Astrocyte of the spinal cord (primary cell): ENCODE data around the gene CNOT10.
"Not testable (repeated sequence)": the region's sequence is repeated elsewhere in the genome, so short reads cannot be mapped to it uniquely, and the experiment has no call there.

ENCODE experiments used
- DNase-seq: peaks from one replicate; pipeline ENCODE4 v3.0.0; 2011; ENCODE audit warnings: low read depth, low spot score
- H3K4me3 ChIP-seq: 2 replicates; pipeline ENCODE4 v1.5.1; 2011; ENCODE audit warnings: low read depth, mild to moderate bottlenecking, low read length, moderate library complexity
- in situ Hi-C: cut with HindIII; loops from 2 replicates; pipeline ENCODE4 v1.10.0; 2017; ENCODE audit warnings: low sequenced_read_pairs
- TF ChIP-seq, protein P1 (sequence below): IDR thresholded peaks from 2 replicates; pipeline ENCODE4 v1.5.1; 2012; ENCODE audit warnings: low read depth, mild to moderate bottlenecking, low read length, inconsistent platforms

Gene CNOT10

GRCh38 chr3:32719335-32719734, 34.3 kb downstream of the CNOT10 start:
- in situ Hi-C loops, result no loop called here
- no peak for DNase-seq
- TF ChIP-seq, protein P1, sequence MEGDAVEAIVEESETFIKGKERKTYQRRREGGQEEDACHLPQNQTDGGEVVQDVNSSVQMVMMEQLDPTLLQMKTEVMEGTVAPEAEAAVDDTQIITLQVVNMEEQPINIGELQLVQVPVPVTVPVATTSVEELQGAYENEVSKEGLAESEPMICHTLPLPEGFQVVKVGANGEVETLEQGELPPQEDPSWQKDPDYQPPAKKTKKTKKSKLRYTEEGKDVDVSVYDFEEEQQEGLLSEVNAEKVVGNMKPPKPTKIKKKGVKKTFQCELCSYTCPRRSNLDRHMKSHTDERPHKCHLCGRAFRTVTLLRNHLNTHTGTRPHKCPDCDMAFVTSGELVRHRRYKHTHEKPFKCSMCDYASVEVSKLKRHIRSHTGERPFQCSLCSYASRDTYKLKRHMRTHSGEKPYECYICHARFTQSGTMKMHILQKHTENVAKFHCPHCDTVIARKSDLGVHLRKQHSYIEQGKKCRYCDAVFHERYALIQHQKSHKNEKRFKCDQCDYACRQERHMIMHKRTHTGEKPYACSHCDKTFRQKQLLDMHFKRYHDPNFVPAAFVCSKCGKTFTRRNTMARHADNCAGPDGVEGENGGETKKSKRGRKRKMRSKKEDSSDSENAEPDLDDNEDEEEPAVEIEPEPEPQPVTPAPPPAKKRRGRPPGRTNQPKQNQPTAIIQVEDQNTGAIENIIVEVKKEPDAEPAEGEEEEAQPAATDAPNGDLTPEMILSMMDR, result no peak
- no peak overlapping the region for H3K4me3 ChIP-seq

- no peak for DNase-seq
- TF ChIP-seq, protein P1, result no peak
- no peak overlapping the region for H3K4me3 ChIP-seq
- in situ Hi-C loops, result no loop called here
Observed at GRCh38 chr3:32719931-32720330, 34.9 kb downstream of the CNOT10 start.

DNA sequence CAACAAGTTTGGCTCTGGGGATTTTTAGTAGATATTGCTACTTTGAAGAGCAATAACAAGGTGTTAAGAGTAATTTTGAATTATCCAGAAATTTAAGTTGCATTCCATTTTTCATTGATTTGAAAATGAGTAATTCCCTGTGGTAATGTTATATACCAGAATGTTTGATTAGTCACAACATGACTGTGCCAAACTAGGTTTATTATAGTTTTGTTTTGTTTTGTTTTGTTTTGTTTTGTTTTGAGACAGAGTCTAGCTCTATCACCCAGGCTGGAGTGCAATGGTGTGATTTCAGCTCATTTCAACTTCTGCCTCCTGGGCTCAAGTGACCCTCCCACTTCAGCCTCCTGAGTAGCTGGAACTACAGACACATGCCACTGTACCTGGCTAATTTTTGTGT, 40.7 kb downstream of the CNOT10 start:
- in situ Hi-C loops, result no loop called here
- no peak for DNase-seq

DNA sequence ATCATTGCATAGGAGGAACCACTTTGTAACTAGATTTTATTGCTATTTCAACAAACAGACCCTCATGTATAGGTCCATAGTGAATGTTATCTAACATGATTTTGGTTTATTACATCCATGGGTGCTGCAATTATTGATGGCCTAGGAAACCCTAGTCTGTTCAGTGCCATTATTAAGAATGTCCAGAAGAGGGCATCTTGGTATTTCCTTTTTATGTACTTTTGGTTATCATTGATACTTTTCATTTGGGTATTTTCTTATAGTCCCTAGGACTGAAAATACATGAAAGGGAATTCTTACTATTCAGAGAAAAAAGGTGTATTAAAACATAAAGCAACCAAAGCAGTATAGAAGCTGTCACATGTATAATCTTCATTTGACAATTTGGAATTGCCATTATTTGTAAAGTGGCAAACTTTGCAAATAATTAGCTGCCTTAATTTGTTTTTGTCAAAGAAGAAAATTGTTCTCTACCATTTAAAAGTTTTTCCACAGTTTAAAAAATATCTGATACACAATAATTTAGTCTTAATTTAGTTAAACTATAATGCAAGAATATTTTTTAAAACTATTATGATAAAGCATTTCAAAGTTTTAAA, 48.7 kb downstream of the CNOT10 start:
- H3K4me3 ChIP-seq, result no peak overlapping the region
- in situ Hi-C loops, result no loop called here
- TF ChIP-seq, protein P1, result peak; percentile 60
- peak; percentile 51 for DNase-seq

More for the DNA sequence above, 40.7 kb downstream of the CNOT10 start:
- TF ChIP-seq, protein P1, result no peak
- no peak overlapping the region for H3K4me3 ChIP-seq

GRCh38 chr3:32734756-32735155, 49.8 kb downstream of the CNOT10 start:
- TF ChIP-seq, protein P1, result no peak
- in situ Hi-C loops, result no loop called here
- H3K4me3 ChIP-seq, result no peak overlapping the region
- no peak for DNase-seq

- DNase-seq, in situ Hi-C loops, H3K4me3 ChIP-seq: not testable (repeated sequence)
Observed at GRCh38 chr3:32743470-32743869, 58.5 kb downstream of the CNOT10 start.

DNA sequence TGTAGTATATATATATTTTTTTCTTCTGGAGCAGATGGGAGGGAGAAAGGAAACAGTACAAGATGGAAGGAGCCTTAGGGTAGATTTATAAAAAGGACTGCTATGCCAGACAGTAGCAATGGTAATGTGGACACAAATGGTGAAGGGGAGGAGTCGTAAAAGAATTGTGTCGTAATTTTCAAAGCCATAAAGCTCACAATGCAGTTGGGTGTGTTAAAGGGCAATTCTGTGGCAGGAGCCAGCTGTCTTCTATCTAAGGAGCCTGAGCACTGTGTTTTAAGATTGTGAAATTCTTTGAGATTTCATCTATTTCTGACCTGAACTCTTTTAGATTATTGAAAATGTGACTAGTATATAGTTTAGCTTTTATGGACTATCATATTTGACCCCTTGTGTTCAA, 58.9 kb downstream of the CNOT10 start:
- in situ Hi-C loops, result no loop called here
- TF ChIP-seq, protein P1, result no peak
- H3K4me3 ChIP-seq, result no peak overlapping the region
- DNase-seq, result no peak
